PC-9 (cell line): ENCODE results near the gene ANKIB1. TPM values are rescaled to one million over a fixed set of nuclear protein-coding genes. Genes with fewer than 3 reads are reported as not detected.

Experiments
- BruUV-seq: library from RNA; stranded (reverse); fragments of 400-500 nt; replicated peaks from 2 replicates; lab custom pipeline; 2021; lab: Mats Ljungman, UMichigan
- CTCF ChIA-PET: fragments of 300-600 bp; sonication (Branson Sonifier 250); formaldehyde crosslinking; loops from one replicate; lab custom pipeline; 2022; ENCODE audit warnings: antibody characterized with exemption; lab: Charles Lee
- POLR2A ChIA-PET: fragments of 300-600 bp; sonication (Branson Sonifier 250); formaldehyde crosslinking; loops from one replicate; lab custom pipeline; 2022; ENCODE audit warnings: antibody characterized with exemption; ENCODE audit not compliant: unreplicated experiment; lab: Charles Lee
- DNase-seq, 2 experiments: peaks; one replicate each; pipeline versions ENCODE4 v3.0.0 to v3.0.0-alpha.2; 2015 to 2022; ENCODE audit warnings: mixed read lengths in 1 of 2
- H2AFZ ChIP-seq: fragments of 200-600 bp; sonication (generic); 2 replicates; pipeline ENCODE4 v1.8.1; 2017; ENCODE audit warnings: antibody characterized with exemption
- H3F3A ChIP-seq: fragments of 200-600 bp; sonication (generic); 2 replicates; pipeline ENCODE4 v1.8.1; 2017; ENCODE audit warnings: antibody characterized with exemption, mild to moderate bottlenecking, low read depth; ENCODE audit not compliant: insufficient read depth
- H3K27ac ChIP-seq: fragments of 200-600 bp; sonication (generic); 2 replicates; pipeline ENCODE4 v1.6.1; 2016; ENCODE audit warnings: mixed run types
- H3K27me3 ChIP-seq: fragments of 200-600 bp; sonication (generic); 2 replicates; pipeline ENCODE4 v1.6.1; 2016; ENCODE audit warnings: low read depth, mixed run types; ENCODE audit not compliant: insufficient read depth
- H3K36me3 ChIP-seq: fragments of 200-600 bp; sonication (generic); 2 replicates; pipeline ENCODE4 v1.6.1; 2016; ENCODE audit warnings: low read depth, mixed run types
- H3K4me1 ChIP-seq: fragments of 200-600 bp; sonication (generic); replicated peaks from 2 replicates; pipeline ENCODE4 v1.6.1; 2016; ENCODE audit warnings: mixed run types; ENCODE audit not compliant: insufficient read depth
- H3K4me2 ChIP-seq: fragments of 200-600 bp; sonication (generic); 2 replicates; pipeline ENCODE4 v1.6.1; 2017; ENCODE audit warnings: mixed run types
- H3K4me3 ChIP-seq: fragments of 200-600 bp; sonication (generic); 2 replicates; pipeline ENCODE4 v1.6.1; 2016; ENCODE audit warnings: mixed run types
- H3K79me2 ChIP-seq: fragments of 200-600 bp; sonication (generic); 2 replicates; pipeline ENCODE4 v1.6.1; 2017; ENCODE audit warnings: low read depth, mixed run types
- H3K9me2 ChIP-seq: fragments of 200-600 bp; sonication (generic); 2 replicates; pipeline ENCODE4 v1.8.1; 2017; ENCODE audit warnings: mild to moderate bottlenecking; ENCODE audit not compliant: insufficient read depth
- H3K9me3 ChIP-seq: fragments of 200-600 bp; sonication (generic); 2 replicates; pipeline ENCODE4 v1.8.1; 2016; ENCODE audit warnings: low read depth; ENCODE audit not compliant: insufficient read depth
- H4K20me1 ChIP-seq: fragments of 200-600 bp; sonication (generic); 2 replicates; pipeline ENCODE4 v1.8.1; 2017; ENCODE audit not compliant: insufficient read depth
- EZH2 ChIP-seq: fragments of 200-600 bp; sonication (generic); IDR thresholded peaks from 2 replicates; pipeline ENCODE4 v1.8.0; 2017; ENCODE audit warnings: antibody characterized with exemption, low read depth
- intact Hi-C: fragments of 100-400 bp; cut with micrococcal nuclease; formaldehyde crosslinking; loops from one replicate; pipeline ENCODE4 v1.10.0; 2022; ENCODE audit not compliant: unreplicated experiment
- total RNA-seq: library from RNA; stranded (reverse); gene quantifications from 2 replicates; pipeline ENCODE4 v1.2.3, GENCODE V29; 2021
- TF ChIP-seq, protein P1 (sequence below): fragments of 200-600 bp; sonication (generic); conservative IDR thresholded peaks from 2 replicates; pipeline ENCODE4 v1.6.1; 2017; ENCODE audit warnings: mixed run types, antibody characterized with exemption, mild to moderate bottlenecking, moderate library complexity

Gene ANKIB1
- total RNA-seq, 1 experiment from 2014 or later, result 116 TPM

DNA sequence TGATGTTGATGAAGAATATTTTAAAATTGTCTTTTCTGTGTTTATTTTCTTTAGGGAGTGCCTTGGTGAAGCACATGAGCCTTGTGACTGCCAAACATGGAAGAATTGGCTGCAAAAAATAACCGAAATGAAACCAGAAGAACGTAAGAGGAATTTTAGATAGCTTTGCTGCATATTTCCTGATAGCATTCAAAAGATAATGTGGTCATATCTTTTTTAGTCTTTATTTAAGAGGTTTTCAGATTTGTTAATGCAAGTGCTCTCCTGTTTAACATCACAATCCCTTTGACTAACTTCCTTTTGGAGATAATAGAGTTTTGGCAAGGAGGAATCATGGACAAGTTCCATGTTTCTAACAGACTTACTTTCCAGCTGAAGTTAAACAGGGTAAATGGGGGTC is 116.4 kb downstream of the ANKIB1 start:
- DNase-seq, result no peak
- 0 out of 2 replicates have a peak, but pooled peaks cover 10% of the 10 kb centered on the region for H3K36me3 ChIP-seq
- TF ChIP-seq, protein P1, sequence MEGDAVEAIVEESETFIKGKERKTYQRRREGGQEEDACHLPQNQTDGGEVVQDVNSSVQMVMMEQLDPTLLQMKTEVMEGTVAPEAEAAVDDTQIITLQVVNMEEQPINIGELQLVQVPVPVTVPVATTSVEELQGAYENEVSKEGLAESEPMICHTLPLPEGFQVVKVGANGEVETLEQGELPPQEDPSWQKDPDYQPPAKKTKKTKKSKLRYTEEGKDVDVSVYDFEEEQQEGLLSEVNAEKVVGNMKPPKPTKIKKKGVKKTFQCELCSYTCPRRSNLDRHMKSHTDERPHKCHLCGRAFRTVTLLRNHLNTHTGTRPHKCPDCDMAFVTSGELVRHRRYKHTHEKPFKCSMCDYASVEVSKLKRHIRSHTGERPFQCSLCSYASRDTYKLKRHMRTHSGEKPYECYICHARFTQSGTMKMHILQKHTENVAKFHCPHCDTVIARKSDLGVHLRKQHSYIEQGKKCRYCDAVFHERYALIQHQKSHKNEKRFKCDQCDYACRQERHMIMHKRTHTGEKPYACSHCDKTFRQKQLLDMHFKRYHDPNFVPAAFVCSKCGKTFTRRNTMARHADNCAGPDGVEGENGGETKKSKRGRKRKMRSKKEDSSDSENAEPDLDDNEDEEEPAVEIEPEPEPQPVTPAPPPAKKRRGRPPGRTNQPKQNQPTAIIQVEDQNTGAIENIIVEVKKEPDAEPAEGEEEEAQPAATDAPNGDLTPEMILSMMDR, result no peak
- TF ChIP-seq EZH2, result no peak
- H3K4me2 ChIP-seq, result no peak overlapping the region
- H3K79me2 ChIP-seq, result no peaks in the 10 kb centered on the region
- no peaks in the 10 kb centered on the region; the same call in 1 of the 2 replicates for H3K9me2 ChIP-seq
- no peak overlapping the region for H3K4me3 ChIP-seq
- H3K9me3 ChIP-seq, result no peaks in the 10 kb centered on the region
- no peak overlapping the region for H3K27ac ChIP-seq
- H3F3A ChIP-seq, result no peaks in the 10 kb centered on the region
- no peak overlapping the region for H2AFZ ChIP-seq
- H3K4me1 ChIP-seq, result no peaks in the 10 kb centered on the region
- no TSS peak for BruUV-seq
- 0 out of 2 replicates have a peak, but pooled peaks cover 3% of the 10 kb centered on the region for H4K20me1 ChIP-seq
- H3K27me3 ChIP-seq, result no peaks in the 10 kb centered on the region
- ChIA-PET CTCF (no interaction called here), POLR2A (no interaction called here)
- intact Hi-C loops, result no loop called here

DNA sequence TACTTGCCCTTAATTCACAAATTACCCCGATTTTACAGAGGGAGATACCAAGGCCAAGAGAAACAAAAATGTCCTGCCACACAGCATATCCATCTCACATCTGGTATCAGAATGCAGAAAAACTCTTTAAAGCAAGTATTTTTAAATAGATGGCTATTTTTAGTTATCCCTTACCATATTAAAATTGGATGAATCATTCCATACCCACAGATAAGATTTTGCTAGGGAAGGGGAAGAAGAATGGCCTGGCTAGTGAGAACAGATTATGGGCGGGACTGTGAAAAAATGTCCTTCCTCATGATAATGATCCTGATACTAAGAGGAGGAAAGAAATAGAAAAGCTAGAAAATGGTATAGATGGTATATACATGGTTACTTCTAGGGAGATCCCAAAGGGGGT is 121.0 kb downstream of the ANKIB1 start:
- Histone ChIP-seq H3K79me2 (no peaks in the 10 kb centered on the region), H3K4me3 (no peak overlapping the region), H4K20me1 (0 out of 2 replicates have a peak, but pooled peaks cover 2% of the 10 kb centered on the region), H3F3A (no peaks in the 10 kb centered on the region), H3K27ac (no peak overlapping the region), H2AFZ (no peak overlapping the region), H3K4me1 (no peaks in the 10 kb centered on the region), H3K36me3 (0 out of 2 replicates have a peak, but pooled peaks cover 3% of the 10 kb centered on the region), H3K9me2 (no peaks in the 10 kb centered on the region; the same call in 1 of the 2 replicates), H3K9me3 (no peaks in the 10 kb centered on the region), H3K4me2 (no peak overlapping the region), H3K27me3 (no peaks in the 10 kb centered on the region)
- no peak for TF ChIP-seq EZH2
- TF ChIP-seq, protein P1, result no peak
- no TSS peak for BruUV-seq
- intact Hi-C loops, result no loop called here
- ChIA-PET POLR2A (no interaction called here), CTCF (no interaction called here)
- no peak for DNase-seq

DNA sequence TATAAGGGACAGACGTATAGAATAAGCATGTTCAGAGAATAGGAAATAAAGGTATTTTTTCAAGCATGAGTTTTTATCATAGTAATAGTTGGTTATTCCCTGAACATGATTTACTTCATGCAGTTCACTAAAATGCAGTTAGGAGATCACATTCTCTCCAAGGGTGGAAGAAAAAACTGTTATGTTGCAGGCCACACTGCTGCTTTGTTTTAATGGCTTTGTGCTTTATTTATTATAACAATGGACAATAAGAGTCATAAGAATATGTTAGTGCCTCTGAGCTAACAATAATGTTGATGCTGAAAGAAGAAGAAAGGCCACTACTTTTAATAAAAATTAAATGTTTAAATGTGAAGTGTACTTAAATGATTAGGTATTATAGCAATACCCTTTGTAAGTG is 123.0 kb downstream of the ANKIB1 start:
- no TSS peak for BruUV-seq
- TF ChIP-seq EZH2, result no peak
- TF ChIP-seq, protein P1, result no peak
- CTCF ChIA-PET, result no interaction called here

More for the DNA sequence above, 123.0 kb downstream of the ANKIB1 start:
- intact Hi-C loops, result no loop called here
- no peaks in the 10 kb centered on the region for H3F3A ChIP-seq
- H3K9me2 ChIP-seq, result no peaks in the 10 kb centered on the region; the same call in 1 of the 2 replicates
- H3K4me1 ChIP-seq, result no peaks in the 10 kb centered on the region
- H2AFZ ChIP-seq, result no peak overlapping the region
- H3K79me2 ChIP-seq, result no peaks in the 10 kb centered on the region
- no peak overlapping the region for H3K4me3 ChIP-seq
- H3K36me3 ChIP-seq, result no peaks in the 10 kb centered on the region; the same call in 1 of the 2 replicates
- H4K20me1 ChIP-seq, result 0 out of 2 replicates have a peak, but pooled peaks cover 2% of the 10 kb centered on the region
- no peak overlapping the region for H3K27ac ChIP-seq
- no peak overlapping the region for H3K4me2 ChIP-seq
- DNase-seq, result no peak
- no peaks in the 10 kb centered on the region for H3K9me3 ChIP-seq
- H3K27me3 ChIP-seq, result no peaks in the 10 kb centered on the region
- POLR2A ChIA-PET, result interaction anchor here (0.7 kb wide), 1 partner anchor 62 kb away, joined by 4 read pairs; no protein-coding TSS in a partner anchor
